CD14-positive monocyte (primary cell): ENCODE data around the gene DNAJC16. TPM values are rescaled to one million over a fixed set of nuclear protein-coding genes. Genes with fewer than 3 reads are reported as not detected.
A peak's percentile ranks its signal among the peaks of the same experiment; 100 is the strongest.
"Not testable (repeated sequence)": the region's sequence is repeated elsewhere in the genome, so short reads cannot be mapped to it uniquely, and the experiment has no call there.

Experiments used
- DNase-seq, 3 donors: peaks; one replicate each; pipeline ENCODE4 v3.0.0-alpha.2; 2011 to 2022
- H2AFZ ChIP-seq: 2 replicates; pipeline ENCODE4 v1.6.0; 2012; ENCODE audit warnings: mild to moderate bottlenecking, low read depth, low read length, inconsistent platforms; ENCODE audit not compliant: insufficient read depth, poor library complexity, severe bottlenecking
- H3K27ac ChIP-seq, 2 donors: 1 replicate in 1 of 2; 2 replicates in 1 of 2; pipeline ENCODE4 v1.5.1; 2012 to 2013; ENCODE audit warnings: low read length in 2 of 2, control low read depth in 1 of 2, inconsistent platforms in 1 of 2, low read depth in 1 of 2, mild to moderate bottlenecking in 1 of 2
- H3K27me3 ChIP-seq, 2 donors: one replicate each; pipeline versions ENCODE4 v1.6.0 to v1.6.1; 2011 to 2013; ENCODE audit warnings: low read length in 2 of 2; ENCODE audit not compliant: control insufficient read depth in 2 of 2, insufficient read depth in 2 of 2
- H3K36me3 ChIP-seq, 2 donors: replicated peaks in 1 of 2; 1 replicate in 1 of 2; 2 replicates in 1 of 2; pipeline versions ENCODE4 v1.5.1 to v1.6.1; 2012 to 2013; ENCODE audit warnings: low read length in 2 of 2, control low read depth in 1 of 2, inconsistent platforms in 1 of 2, mild to moderate bottlenecking in 1 of 2; ENCODE audit not compliant: insufficient read depth in 2 of 2, control insufficient read depth in 1 of 2
- H3K4me1 ChIP-seq, 2 donors: 1 replicate in 1 of 2; 2 replicates in 1 of 2; pipeline versions ENCODE4 v1.5.1 to v1.6.1; 2012 to 2013; ENCODE audit warnings: low read length in 2 of 2, control low read depth in 1 of 2, inconsistent platforms in 1 of 2, mild to moderate bottlenecking in 1 of 2, moderate library complexity in 1 of 2; ENCODE audit not compliant: insufficient read depth in 2 of 2, control insufficient read depth in 1 of 2
- H3K4me2 ChIP-seq: replicated peaks from 2 replicates; pipeline ENCODE3; 2012; ENCODE audit warnings: low read length, moderate library complexity, mild to moderate bottlenecking; ENCODE audit not compliant: poor library complexity, severe bottlenecking; ENCODE audit errors: extremely low read depth
- H3K4me3 ChIP-seq, 3 experiments: fragments of 200-600 bp in 1 of 3; sonication (generic) in 1 of 3; replicated peaks in 1 of 3; 1 replicate in 2 of 3; 2 replicates in 1 of 3; pipeline ENCODE4 v1.5.1; 2011 to 2013; ENCODE audit warnings: low read length in 3 of 3, mild to moderate bottlenecking in 3 of 3, control low read depth in 2 of 3, low read depth in 2 of 3, inconsistent platforms in 1 of 3, moderate library complexity in 1 of 3
- H3K79me2 ChIP-seq: 2 replicates; pipeline ENCODE4 v1.6.0; 2012; ENCODE audit warnings: mild to moderate bottlenecking, control low read depth, inconsistent platforms, low read length, moderate library complexity; ENCODE audit not compliant: insufficient read depth
- H3K9ac ChIP-seq: 2 replicates; pipeline ENCODE4 v1.6.0; 2017; ENCODE audit warnings: low read length, mild to moderate bottlenecking; ENCODE audit not compliant: insufficient read depth, poor library complexity, severe bottlenecking
- H3K9me3 ChIP-seq, 2 donors: replicated peaks in 1 of 2; 1 replicate in 1 of 2; 2 replicates in 1 of 2; pipeline versions ENCODE4 v1.5.1 to v1.6.1; 2012 to 2013; ENCODE audit warnings: low read length in 2 of 2, control low read depth in 1 of 2; ENCODE audit not compliant: control insufficient read depth in 1 of 2, insufficient read depth in 1 of 2
- H4K20me1 ChIP-seq: 2 replicates; pipeline ENCODE4 v1.6.0; 2012; ENCODE audit warnings: mild to moderate bottlenecking, low read length, control low read depth, moderate library complexity; ENCODE audit not compliant: insufficient read depth
- H3K27ac Mint-ChIP-seq, 7 donors: one replicate each; pipeline ENCODE4 v1.8.0; 2020; ENCODE audit warnings: mild to moderate bottlenecking in 7 of 7, mixed read lengths in 7 of 7, moderate library complexity in 6 of 7, inconsistent platforms in 2 of 7
- H3K27me3 Mint-ChIP-seq, 3 donors: one replicate each; pipeline ENCODE4 v1.8.0; 2021 to 2022; ENCODE audit warnings: low read depth in 3 of 3, mild to moderate bottlenecking in 3 of 3, mixed read lengths in 3 of 3, moderate library complexity in 3 of 3, inconsistent platforms in 1 of 3
- H3K36me3 Mint-ChIP-seq, 2 donors: one replicate each; pipeline ENCODE4 v1.8.0; 2020; ENCODE audit warnings: mixed read lengths in 2 of 2, inconsistent platforms in 1 of 2, mild to moderate bottlenecking in 1 of 2
- H3K4me1 Mint-ChIP-seq: one replicate; pipeline ENCODE4 v1.8.0; 2020; ENCODE audit warnings: mild to moderate bottlenecking, mixed read lengths
- H3K4me3 Mint-ChIP-seq, 2 donors: one replicate each; pipeline ENCODE4 v1.8.0; 2020; ENCODE audit warnings: mild to moderate bottlenecking in 2 of 2, mixed read lengths in 2 of 2, moderate library complexity in 1 of 2
- H3K9me3 Mint-ChIP-seq, 7 donors: one replicate each; pipeline ENCODE4 v1.8.0; 2020 to 2022; ENCODE audit warnings: mixed read lengths in 7 of 7, mild to moderate bottlenecking in 6 of 7, moderate library complexity in 6 of 7, inconsistent platforms in 2 of 7
- WGBS: methylation state at CpG from one replicate; pipeline ENCODE4 v1.1.5; 2013; ENCODE audit warnings: missing lambda C conversion rate; ENCODE audit not compliant: insufficient coverage; 5-methylcytosine and 5-hydroxymethylcytosine counted together
- intact Hi-C, 2 donors: fragments of 100-400 bp; cut with micrococcal nuclease; formaldehyde crosslinking; loops; one replicate each; pipeline versions ENCODE4 v1.15.0 to v1.15.1; 2023
- polyA plus RNA-seq, 3 donors: library from polyadenylated mRNA; depleted of rRNA in 1 of 3; unstranded in 2 of 3; stranded (reverse) in 1 of 3; fragments of 300-500 nt in 2 of 3; fragments of >200 nt in 1 of 3; fragmentation: Illumina TruSeq in 2 of 3; gene quantifications; 1 replicate in 2 of 3; 2 replicates in 1 of 3; pipeline ENCODE4 v1.2.3, GENCODE V29; 2012 to 2021
- TF ChIP-seq, protein P1 (sequence below): fragments of 200-600 bp; IDR thresholded peaks from one replicate; pipeline ENCODE4 v1.8.0; 2022; ENCODE audit warnings: antibody characterized with exemption, mild to moderate bottlenecking

Gene DNAJC16
- polyA plus RNA-seq, 3 donors = 5.4 to 7.8 (median 6.3) TPM

DNA sequence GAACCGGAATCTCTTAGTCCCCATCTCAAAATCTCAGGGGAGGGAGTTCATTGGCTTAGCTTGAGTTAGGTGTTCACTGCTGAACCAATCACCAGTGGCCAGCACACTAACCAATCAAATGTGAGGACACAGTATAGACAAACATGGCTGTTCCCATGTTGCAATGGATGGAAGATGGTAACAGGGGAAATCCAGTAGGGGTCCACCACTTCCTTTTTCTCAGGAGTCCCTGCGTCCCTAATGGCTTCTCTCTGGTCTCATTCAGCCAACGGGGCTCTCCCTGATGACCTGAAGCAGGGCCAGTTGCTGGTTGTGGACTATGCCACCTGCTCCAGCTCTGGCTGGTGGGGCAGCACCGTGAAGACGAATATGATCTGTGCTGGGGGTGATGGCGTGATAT, 41.0 kb upstream of the DNAJC16 start:
- intact Hi-C loops = no loop called here
- peaks cover 0 to 2% (median 0%) of the 10 kb centered on the region in 7 donors for H3K9me3 Mint-ChIP-seq

DNA sequence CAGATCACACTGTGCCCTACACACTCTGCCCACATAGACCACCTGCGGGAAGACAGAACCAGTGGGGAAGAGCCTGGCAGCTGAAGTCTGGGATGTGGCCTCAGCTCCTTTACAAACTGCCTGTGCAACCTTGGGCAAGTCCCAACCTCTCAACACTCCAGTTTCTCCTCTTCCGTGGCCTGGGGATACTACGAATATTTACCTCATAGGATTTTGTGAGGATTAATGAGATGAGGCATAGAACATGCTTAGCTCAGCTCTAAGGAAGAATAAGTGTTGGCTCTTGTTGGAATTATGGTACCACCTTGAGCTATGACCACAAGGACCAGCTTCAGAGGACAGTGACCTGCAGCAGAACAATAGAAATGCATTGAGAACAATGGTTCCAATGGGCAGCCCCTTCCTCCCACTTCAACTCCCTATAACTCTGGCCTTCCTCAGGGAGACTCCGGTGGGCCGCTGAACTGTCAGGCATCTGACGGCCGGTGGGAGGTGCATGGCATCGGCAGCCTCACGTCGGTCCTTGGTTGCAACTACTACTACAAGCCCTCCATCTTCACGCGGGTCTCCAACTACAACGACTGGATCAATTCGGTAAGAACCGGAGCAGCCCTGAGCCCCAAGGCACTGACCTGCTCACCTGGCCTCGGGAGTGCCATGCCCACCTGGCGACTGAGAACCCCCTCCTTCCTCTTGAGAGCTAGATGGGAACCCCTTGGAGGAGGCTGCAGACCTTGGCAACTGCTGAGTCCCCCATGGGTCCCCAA, 39.6 kb upstream of the DNAJC16 start:
- DNase-seq, H3K4me3 Mint-ChIP-seq, H3K36me3 ChIP-seq, H3K27ac ChIP-seq, H3K4me1 ChIP-seq, H4K20me1 ChIP-seq, H3K27ac Mint-ChIP-seq, H2AFZ ChIP-seq, H3K79me2 ChIP-seq, H3K9me3 Mint-ChIP-seq, H3K4me1 Mint-ChIP-seq, H3K4me3 ChIP-seq, H3K27me3 ChIP-seq, H3K27me3 Mint-ChIP-seq, H3K4me2 ChIP-seq, intact Hi-C loops, H3K9ac ChIP-seq, H3K9me3 ChIP-seq: not testable (repeated sequence)
- peaks cover 19 to 34% of the 10 kb centered on the region in 2 donors for H3K36me3 Mint-ChIP-seq
- WGBS = 94% methylated on average over 8 of the region's 17 CpGs

More for the DNA sequence above, 41.0 kb upstream of the DNAJC16 start:
- no peak overlapping the region for H3K27ac ChIP-seq
- TF ChIP-seq, protein P1, sequence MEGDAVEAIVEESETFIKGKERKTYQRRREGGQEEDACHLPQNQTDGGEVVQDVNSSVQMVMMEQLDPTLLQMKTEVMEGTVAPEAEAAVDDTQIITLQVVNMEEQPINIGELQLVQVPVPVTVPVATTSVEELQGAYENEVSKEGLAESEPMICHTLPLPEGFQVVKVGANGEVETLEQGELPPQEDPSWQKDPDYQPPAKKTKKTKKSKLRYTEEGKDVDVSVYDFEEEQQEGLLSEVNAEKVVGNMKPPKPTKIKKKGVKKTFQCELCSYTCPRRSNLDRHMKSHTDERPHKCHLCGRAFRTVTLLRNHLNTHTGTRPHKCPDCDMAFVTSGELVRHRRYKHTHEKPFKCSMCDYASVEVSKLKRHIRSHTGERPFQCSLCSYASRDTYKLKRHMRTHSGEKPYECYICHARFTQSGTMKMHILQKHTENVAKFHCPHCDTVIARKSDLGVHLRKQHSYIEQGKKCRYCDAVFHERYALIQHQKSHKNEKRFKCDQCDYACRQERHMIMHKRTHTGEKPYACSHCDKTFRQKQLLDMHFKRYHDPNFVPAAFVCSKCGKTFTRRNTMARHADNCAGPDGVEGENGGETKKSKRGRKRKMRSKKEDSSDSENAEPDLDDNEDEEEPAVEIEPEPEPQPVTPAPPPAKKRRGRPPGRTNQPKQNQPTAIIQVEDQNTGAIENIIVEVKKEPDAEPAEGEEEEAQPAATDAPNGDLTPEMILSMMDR = no peak
- no peaks in the 10 kb centered on the region for H3K9me3 ChIP-seq
- H3K9ac ChIP-seq = no peak overlapping the region
- Mint-ChIP-seq H3K4me3 (peak overlapping the region in 1 of 2 donors; percentile 27), H3K27me3 (peaks cover 0 to 2% (median 0%) of the 10 kb centered on the region in 3 donors), H3K27ac (no peak overlapping the region), H3K4me1 (no peaks in the 10 kb centered on the region), H3K36me3 (peaks cover 12 to 20% of the 10 kb centered on the region in 2 donors)
- peak in 1 of 3 donors; percentile 52 for DNase-seq
- no peak overlapping the region for H3K4me2 ChIP-seq
- H3K4me1 ChIP-seq = no peaks in the 10 kb centered on the region
- H3K4me3 ChIP-seq = no peak overlapping the region
- no peaks in the 10 kb centered on the region for H3K79me2 ChIP-seq
- H2AFZ ChIP-seq = no peak overlapping the region
- H3K36me3 ChIP-seq = no peaks in the 10 kb centered on the region
- 82% methylated on average over 4 of the region's 6 CpGs for WGBS
- H3K27me3 ChIP-seq = no peaks in the 10 kb centered on the region
- no peaks in the 10 kb centered on the region for H4K20me1 ChIP-seq
